Body of pancreas (tissue), 4 donors: ENCODE measurements around the gene ZBTB49.

Experiments used
- CTCF ChIP-seq, 7 experiments: fragments of 450-650 bp in 4 of 7; fragments of 200-600 bp in 3 of 7; sonication (generic) in 3 of 7; IDR thresholded peaks; one replicate each; pipeline ENCODE4 v1.5.1; 2016 to 2019; ENCODE audit warnings: antibody characterized with exemption in 7 of 7
- POLR2A ChIP-seq, 3 donors: fragments of 450-650 bp; IDR thresholded peaks; one replicate each; pipeline ENCODE4 v1.6.1; 2016; ENCODE audit warnings: antibody characterized with exemption in 3 of 3, mild to moderate bottlenecking in 2 of 3

GRCh38 chr4:4248885-4249203 is 41.2 kb upstream of the ZBTB49 start:
- TF ChIP-seq CTCF (IDR thresholded peaks at IDR 0.05): no peak
- no peak for TF ChIP-seq POLR2A (IDR thresholded peaks at IDR 0.05)
